GM18858 (cell line): ENCODE results near the gene ATRNL1.

Experiments used
- ATAC-seq: cut with Tn5 transposase; IDR thresholded peaks from one replicate; pipeline ENCODE4 v1.9.1; 2021; ENCODE audit not compliant: unreplicated experiment

ATRNL1 gene

DNA sequence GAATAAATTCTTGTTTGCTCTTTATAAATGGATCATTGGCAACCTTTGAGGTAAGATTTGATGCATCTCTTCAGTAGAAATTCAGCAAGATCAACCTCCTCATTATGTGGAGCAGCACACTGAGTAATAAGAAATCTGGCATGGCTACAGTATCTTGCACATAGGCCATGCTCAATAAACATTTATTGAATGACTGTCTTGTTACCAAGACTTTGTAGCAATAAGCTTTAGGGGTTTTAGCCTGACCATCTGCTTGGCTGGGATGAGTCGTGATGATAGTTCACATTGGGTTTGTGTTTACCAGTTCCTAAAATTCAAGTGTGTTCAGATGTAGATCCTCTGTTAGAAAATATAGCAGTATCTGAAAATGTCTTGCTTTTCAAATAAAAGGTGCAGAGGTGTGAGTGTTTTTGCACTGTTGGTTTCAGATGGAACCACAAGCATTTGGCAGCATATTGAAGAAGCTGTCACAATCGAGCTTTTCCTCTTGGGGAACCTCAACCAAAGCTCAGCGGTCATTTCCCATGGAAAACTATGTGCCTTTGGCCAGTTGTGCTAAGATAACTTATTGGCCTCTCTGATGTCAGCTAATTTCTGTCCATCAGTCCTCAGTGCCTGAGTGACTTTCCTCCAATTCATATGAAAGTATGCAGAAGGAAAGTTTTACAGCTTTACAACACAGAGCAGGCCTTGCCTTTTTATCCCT lies 737.3 kb downstream of the ATRNL1 start:
- ATAC-seq, result no peak

GRCh38 chr10:115831016-115831415 lies 737.9 kb downstream of the ATRNL1 start:
- ATAC-seq, result no peak

GRCh38 chr10:115833119-115833518 lies 740.0 kb downstream of the ATRNL1 start:
- no peak for ATAC-seq

DNA sequence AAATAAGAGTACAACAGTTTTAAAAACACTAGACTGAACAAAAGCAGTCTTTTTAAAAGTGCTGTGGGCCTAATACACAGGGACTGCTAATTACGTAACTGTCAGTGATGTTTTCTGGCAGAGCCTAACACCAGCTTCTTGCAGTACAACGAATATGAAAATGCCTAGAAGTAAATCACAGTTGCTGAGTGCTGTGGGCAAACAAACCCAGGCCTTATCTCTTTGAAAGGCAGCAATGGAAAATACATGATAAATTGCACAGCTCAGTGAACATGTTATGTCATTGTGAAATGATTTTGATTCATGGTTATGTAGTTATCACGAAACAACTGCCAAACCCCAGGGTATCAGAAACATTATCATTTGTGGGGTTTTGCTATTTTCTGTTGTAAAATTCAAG lies 751.4 kb downstream of the ATRNL1 start:
- no peak for ATAC-seq

GRCh38 chr10:115845921-115846320 lies 752.8 kb downstream of the ATRNL1 start:
- ATAC-seq, result no peak

DNA sequence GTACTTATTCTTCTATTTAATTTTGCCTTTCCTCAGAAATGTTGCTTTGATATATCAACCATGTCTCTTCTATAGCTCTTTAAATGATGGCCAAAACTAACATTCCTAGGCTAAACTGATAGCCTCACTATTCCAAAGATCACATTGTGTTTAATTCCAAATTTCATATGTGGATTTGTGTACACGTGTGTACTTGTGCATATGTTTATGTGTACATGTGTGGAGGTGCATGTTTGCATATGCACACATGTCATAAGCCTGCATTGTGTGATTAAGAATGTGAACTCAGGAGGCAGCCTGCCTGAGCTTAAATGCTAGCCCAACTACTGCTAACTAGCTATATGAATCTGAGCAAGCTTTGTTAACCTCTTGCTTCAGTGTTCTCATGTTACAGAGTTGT lies 753.4 kb downstream of the ATRNL1 start:
- no peak for ATAC-seq

DNA sequence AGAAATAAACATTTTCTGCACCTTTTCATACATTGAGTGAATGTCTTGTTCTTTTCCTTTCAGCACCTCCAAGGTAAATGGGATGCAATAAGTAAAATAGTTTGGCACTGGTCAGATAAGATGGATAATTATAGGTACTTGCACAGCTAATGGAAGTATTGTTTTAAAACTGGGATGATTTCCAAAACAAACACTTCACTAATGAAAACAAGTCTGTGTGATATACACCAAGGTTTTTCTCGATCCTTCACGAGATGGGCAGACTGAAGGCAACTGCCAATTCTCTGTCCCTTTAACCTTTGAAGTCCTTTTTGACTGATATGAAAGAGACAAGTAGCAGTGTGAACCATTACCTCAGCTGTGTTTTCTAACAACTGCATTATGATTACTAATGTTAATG lies 756.0 kb downstream of the ATRNL1 start:
- no peak for ATAC-seq

DNA sequence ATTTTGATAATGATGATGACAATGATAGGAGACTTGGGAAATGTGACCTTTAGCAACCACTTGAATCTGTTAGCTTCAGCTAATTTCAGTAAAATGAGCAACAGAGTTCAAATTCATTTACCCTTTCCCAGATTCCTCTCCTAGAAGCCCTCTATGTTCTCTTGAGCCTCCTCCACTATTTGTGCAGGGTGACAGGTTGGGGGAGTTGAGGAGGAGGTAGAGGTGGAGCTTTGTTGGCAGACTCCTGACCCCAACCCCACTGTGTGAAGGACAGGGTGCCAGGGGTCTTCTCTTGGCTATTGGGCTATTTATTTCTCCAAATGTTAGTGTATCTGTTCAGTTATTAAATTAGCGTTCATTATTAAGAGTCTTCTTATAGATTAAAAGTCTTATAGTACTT lies 757.5 kb downstream of the ATRNL1 start:
- no peak for ATAC-seq

- ATAC-seq, result no peak
Observed at GRCh38 chr10:115851695-115852094, 758.5 kb downstream of the ATRNL1 start.

DNA sequence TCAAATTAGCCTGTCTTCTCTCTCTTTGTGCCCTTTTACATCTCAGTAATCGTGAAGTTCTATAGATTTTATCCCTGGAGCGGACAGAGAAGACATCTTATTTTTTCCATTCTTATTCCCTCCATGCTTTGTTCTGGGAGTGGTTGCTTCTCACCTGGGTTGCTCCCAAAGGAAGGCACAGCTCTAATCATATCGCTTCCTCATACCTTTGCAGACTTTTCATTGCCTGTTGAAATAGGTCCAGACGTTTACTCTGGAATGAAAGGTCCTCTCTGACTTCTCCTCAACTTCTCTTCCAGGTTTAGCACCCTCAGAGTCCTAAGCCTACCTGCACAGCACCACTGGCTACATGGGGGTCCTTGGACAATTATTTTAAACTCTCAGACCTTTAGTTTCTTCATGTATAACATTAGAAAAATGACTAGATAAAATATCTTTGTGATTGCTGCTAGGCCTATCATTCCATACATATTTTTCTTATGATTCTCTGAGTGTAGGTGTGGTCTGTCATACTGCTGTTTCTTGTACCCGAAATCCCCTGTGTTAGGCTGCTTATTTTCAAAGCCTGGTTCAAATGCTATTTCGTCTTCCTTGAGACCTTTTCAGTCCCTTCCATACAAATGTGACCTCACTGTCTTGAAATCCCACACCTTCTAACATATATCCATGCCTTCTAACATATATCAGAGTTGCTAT lies 761.7 kb downstream of the ATRNL1 start:
- ATAC-seq, result no peak

GRCh38 chr10:115856580-115856979 lies 763.4 kb downstream of the ATRNL1 start:
- ATAC-seq, result no peak

DNA sequence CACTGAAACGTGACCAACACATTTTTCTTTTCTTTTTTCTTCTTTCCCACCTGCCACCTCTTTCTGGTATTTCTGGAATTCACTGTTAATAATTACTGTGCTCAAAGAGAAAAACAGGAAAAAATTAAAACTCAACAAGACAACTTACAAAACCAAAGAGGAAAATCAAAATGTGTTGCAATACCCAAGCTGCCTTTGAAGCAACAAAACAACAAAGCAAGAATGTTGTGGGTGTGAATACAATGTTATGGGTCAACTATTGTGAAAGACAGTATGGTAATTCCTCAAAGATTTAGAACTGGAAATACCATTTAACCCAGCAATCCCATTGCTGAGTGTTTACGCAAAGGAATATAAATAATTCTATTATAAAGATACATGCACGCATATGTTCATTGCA lies 764.7 kb downstream of the ATRNL1 start:
- no peak for ATAC-seq

GRCh38 chr10:115860182-115861107 lies 767.3 kb downstream of the ATRNL1 start:
- no peak for ATAC-seq

- ATAC-seq, result no peak
Observed at GRCh38 chr10:115861455-115861854, 768.3 kb downstream of the ATRNL1 start.

- no peak for ATAC-seq
Observed at GRCh38 chr10:115861864-115862263, 768.7 kb downstream of the ATRNL1 start.

- no peak for ATAC-seq
Observed at GRCh38 chr10:115866174-115866573, 773.0 kb downstream of the ATRNL1 start.

- no peak for ATAC-seq
Observed at GRCh38 chr10:115866691-115867090, 773.5 kb downstream of the ATRNL1 start.

- no peak for ATAC-seq
Observed at GRCh38 chr10:115867305-115867704, 774.1 kb downstream of the ATRNL1 start.

GRCh38 chr10:115871855-115872254 lies 778.7 kb downstream of the ATRNL1 start:
- ATAC-seq, result no peak

GRCh38 chr10:115875172-115875571 lies 782.0 kb downstream of the ATRNL1 start:
- ATAC-seq, result no peak

DNA sequence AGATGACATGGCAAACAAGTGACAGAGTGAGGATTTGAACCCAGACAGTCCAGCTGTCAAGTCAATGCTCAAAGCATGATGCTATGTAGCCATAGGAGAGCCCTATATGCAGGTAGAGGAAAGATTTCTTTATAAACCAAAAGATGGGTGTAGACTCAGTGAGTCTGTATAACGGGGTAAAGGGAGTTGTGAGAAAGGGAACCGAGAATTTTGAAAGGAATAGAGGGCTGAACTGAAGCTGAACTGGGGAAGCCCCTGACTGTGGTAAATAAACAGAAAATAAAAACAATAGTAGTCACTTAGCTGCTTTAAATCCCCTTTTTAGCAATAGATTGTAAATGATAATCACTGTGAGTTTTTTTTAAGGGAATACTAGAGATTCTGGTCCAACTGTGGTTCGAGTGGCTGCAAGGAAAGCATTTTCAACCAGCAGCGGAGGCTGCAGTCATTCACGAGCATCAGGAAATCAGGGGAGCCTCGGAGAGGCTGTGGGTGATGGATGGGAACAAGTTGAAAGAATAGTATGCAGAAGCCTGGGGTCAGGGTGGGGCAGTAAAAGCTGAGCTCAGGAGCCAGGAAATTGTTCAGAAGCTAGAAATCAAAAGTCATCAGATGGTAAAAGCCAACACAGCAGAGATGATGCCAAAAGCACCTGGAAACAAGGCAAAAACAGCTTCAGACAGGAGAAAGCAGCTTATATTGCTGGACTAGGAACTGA lies 786.4 kb downstream of the ATRNL1 start:
- ATAC-seq, result peak; percentile 81
